A673 (cell line): Measurements from ENCODE around the gene IVNS1ABP. TPM values are rescaled to one million over a fixed set of nuclear protein-coding genes. Genes with fewer than 3 reads are reported as not detected.

Experiments
- BruUV-seq: library from RNA; stranded (reverse); fragments of 400-500 nt; replicated peaks from 2 replicates; lab custom pipeline; 2021; lab: Mats Ljungman, UMichigan
- CTCF ChIA-PET: fragments of 300-600 bp; sonication (Branson Sonifier 250); formaldehyde crosslinking; loops from one replicate; lab custom pipeline; 2022; ENCODE audit warnings: antibody characterized with exemption; lab: Charles Lee
- POLR2A ChIA-PET: fragments of 300-600 bp; sonication (Branson Sonifier 250); formaldehyde crosslinking; loops from one replicate; lab custom pipeline; 2022; ENCODE audit warnings: antibody characterized with exemption; ENCODE audit not compliant: low non-redundant PET; lab: Charles Lee
- DNase-seq: peaks from one replicate; pipeline ENCODE4 v3.0.0-alpha.2; 2015; ENCODE audit warnings: low spot score
- H3K27ac ChIP-seq: fragments of 200-600 bp; sonication (generic); 2 replicates; pipeline ENCODE4 v1.5.1; 2016; ENCODE audit warnings: mixed run types, low read depth, mild to moderate bottlenecking, mixed read lengths, antibody characterized with exemption, low read length; ENCODE audit not compliant: poor library complexity, severe bottlenecking
- H3K27me3 ChIP-seq: fragments of 200-600 bp; sonication (generic); replicated peaks from 2 replicates; pipeline ENCODE4 v1.6.1; 2017; ENCODE audit warnings: mixed run types, low read depth, mild to moderate bottlenecking, mixed read lengths, antibody characterized with exemption, low read length; ENCODE audit not compliant: insufficient read depth, poor library complexity
- H3K36me3 ChIP-seq: fragments of 200-600 bp; sonication (generic); 2 replicates; pipeline ENCODE4 v1.6.1; 2016; ENCODE audit warnings: mixed run types, mild to moderate bottlenecking, mixed read lengths, antibody characterized with exemption, low read length; ENCODE audit not compliant: insufficient read depth, poor library complexity, severe bottlenecking
- H3K4me1 ChIP-seq: fragments of 200-600 bp; sonication (generic); 2 replicates; pipeline ENCODE4 v1.6.1; 2017; ENCODE audit warnings: mixed run types, mild to moderate bottlenecking, mixed read lengths, antibody characterized with exemption, low read length; ENCODE audit not compliant: insufficient read depth, poor library complexity, severe bottlenecking
- H3K4me3 ChIP-seq: fragments of 200-600 bp; sonication (generic); 2 replicates; pipeline ENCODE4 v1.5.1; 2016; ENCODE audit warnings: low read depth, mixed run types, mild to moderate bottlenecking, mixed read lengths, low read length; ENCODE audit not compliant: poor library complexity, severe bottlenecking
- H3K9me3 ChIP-seq: fragments of 200-600 bp; sonication (generic); 2 replicates; pipeline ENCODE4 v1.6.1; 2016; ENCODE audit warnings: mixed run types, low read depth, mild to moderate bottlenecking, mixed read lengths, antibody characterized with exemption, low read length; ENCODE audit not compliant: poor library complexity, severe bottlenecking
- CTCF ChIP-seq: fragments of 300-800, 200-600 bp; sonication (generic); conservative IDR thresholded peaks from 2 replicates; pipeline ENCODE4 v1.5.1; 2017; ENCODE audit warnings: low read depth, mild to moderate bottlenecking, antibody characterized with exemption, low read length, moderate library complexity, mixed read lengths
- EZH2 ChIP-seq: fragments of 200-600 bp; sonication (generic); IDR thresholded peaks from 2 replicates; pipeline ENCODE4 v1.6.1; 2017; ENCODE audit warnings: borderline replicate concordance, low read depth, mild to moderate bottlenecking, mixed read lengths, antibody characterized with exemption, low read length; ENCODE audit not compliant: poor library complexity, severe bottlenecking
- intact Hi-C: fragments of 100-400 bp; cut with micrococcal nuclease; formaldehyde crosslinking; loops from one replicate; pipeline ENCODE4 v1.10.0; 2022; ENCODE audit not compliant: unreplicated experiment
- total RNA-seq: library from RNA; stranded (reverse); gene quantifications from 2 replicates; pipeline ENCODE4 v1.2.3, GENCODE V29; 2021

Gene IVNS1ABP
- total RNA-seq, 1 experiment from 2014 or later, result 221 TPM

GRCh38 chr1:185279571-185279970, 37.5 kb downstream of the IVNS1ABP start:
- Histone ChIP-seq H3K4me3 (no peak overlapping the region), H3K36me3 (no peaks in the 10 kb centered on the region), H3K4me1 (no peaks in the 10 kb centered on the region), H3K27me3 (no peaks in the 10 kb centered on the region), H3K27ac (no peak overlapping the region), H3K9me3 (no peaks in the 10 kb centered on the region)
- intact Hi-C loops, result no loop called here
- DNase-seq, result no peak
- BruUV-seq, result no TSS peak
- TF ChIP-seq EZH2 (no peak), CTCF (no peak)
- POLR2A ChIA-PET, result no interaction called here
- CTCF ChIA-PET, result no interaction called here

GRCh38 chr1:185271921-185272320, 45.1 kb downstream of the IVNS1ABP start:
- H3K4me3 ChIP-seq, result no peak overlapping the region
- peaks cover 3% of the 10 kb centered on the region for H3K4me1 ChIP-seq
- CTCF ChIA-PET, result no interaction called here
- POLR2A ChIA-PET, result no interaction called here
- H3K9me3 ChIP-seq, result no peaks in the 10 kb centered on the region
- TF ChIP-seq CTCF (no peak), EZH2 (no peak)
- H3K27ac ChIP-seq, result no peak overlapping the region
- no peaks in the 10 kb centered on the region for H3K36me3 ChIP-seq
- intact Hi-C loops, result no loop called here
- DNase-seq, result no peak
- no TSS peak for BruUV-seq
- H3K27me3 ChIP-seq, result no peaks in the 10 kb centered on the region

- H3K27me3 ChIP-seq, result no peaks in the 10 kb centered on the region
- no peaks in the 10 kb centered on the region for H3K9me3 ChIP-seq
- intact Hi-C loops, result no loop called here
- ChIA-PET POLR2A (no interaction called here), CTCF (no interaction called here)
- no peak overlapping the region for H3K27ac ChIP-seq
- H3K36me3 ChIP-seq, result no peaks in the 10 kb centered on the region
- H3K4me1 ChIP-seq, result peaks cover 3% of the 10 kb centered on the region
- H3K4me3 ChIP-seq, result no peak overlapping the region
- DNase-seq, result no peak
- BruUV-seq, result no TSS peak
- TF ChIP-seq CTCF, result no peak
- no peak for TF ChIP-seq EZH2
Measured at GRCh38 chr1:185268352-185268751, 48.7 kb downstream of the IVNS1ABP start.
